HuH-7.5 (cell line): ENCODE data around the gene PPP6R3.

ENCODE experiments used
- DNase-seq: peaks from one replicate; pipeline ENCODE4 v3.0.0; 2011; ENCODE audit warnings: low spot score

Gene PPP6R3

DNA sequence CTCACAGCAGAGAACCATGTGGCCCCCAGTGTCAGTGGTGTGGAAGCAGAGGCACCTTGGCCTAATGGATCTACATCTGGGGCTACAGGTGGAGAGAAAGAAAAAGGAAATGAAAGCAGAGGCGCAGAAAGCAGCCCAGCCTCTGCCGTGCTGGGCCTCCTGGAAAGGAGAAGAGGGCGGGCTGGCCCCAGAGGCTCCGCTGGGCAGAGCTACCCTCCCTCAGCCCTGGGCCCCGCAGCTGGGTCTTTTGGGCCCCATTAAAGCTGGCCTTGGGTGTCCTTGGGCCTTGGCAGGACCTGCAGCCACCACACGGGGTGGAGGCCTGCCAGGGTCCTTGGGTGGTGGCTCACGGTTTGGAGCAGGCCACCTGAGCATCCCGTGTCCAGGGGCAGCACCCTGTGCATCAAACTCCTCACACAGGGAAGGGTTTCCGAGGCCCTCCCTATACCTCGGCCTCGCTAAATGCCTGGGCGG lies 192.2 kb downstream of the PPP6R3 start:
- DNase-seq: no peak

DNA sequence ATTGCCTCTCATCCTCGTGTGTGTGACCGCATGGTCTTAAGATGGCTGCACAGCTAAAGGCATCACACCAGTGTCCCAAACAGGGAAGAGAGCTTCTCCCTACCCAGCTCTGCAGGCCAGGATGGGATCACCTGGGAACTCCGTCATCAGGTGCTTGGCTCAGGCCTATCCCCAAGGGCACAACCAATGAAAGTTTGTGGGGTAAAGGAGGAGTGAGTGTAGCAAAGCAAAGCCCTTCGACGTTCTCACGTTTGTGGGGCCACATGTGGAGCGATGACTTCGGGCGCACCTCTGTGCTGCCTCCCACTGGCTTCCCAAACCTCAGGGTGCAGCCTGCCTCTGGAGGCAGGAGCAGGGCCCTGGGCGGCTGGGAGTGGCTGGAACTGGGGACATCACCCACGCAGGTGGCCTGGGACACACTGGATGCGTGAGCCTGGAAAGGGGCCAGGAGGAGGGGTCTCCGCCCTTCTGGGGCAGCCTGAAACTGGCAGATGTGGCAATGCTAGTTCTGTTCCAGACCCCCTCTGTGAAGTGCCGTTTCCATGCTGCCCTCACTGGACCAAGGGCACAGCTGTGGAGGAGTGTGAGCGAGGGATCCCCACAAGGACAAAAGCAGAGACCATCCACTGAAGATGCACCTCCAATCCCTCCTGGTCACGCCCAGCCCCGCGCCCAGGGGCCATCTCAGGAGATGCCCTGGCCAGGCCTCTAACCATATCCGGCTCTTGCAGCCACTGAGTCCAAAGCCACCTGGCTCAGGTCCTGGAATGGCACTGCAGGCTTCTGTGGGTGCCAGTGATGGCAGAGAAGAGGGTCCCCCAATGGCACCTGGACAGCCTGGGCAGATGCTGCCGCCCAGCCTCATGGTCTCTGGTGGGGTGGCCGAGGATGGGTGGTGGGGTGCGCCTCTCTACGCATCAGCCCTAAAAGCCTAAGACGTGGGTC lies 193.2 kb downstream of the PPP6R3 start:
- no peak for DNase-seq

DNA sequence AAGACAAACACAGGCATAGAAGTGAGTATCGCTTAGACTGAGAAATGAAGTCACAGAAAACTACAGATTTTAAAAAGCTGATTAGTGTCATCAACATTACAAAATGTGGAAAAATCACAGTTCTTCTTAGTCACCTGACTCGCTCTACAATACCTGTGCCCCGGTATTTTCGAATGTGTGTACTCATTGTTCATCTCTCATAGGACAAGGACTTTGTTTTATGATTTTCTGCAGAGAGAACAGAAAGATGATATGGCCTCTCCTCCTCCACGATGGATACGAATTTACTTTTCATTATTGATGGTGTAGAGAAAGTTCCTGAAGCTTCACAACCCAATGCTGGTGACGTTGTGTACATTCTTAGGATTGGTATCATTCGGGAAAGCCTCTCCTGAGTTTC lies 194.4 kb downstream of the PPP6R3 start:
- DNase-seq: no peak

- no peak for DNase-seq
Observed at GRCh38 chr11:68655406-68655805, 194.9 kb downstream of the PPP6R3 start.

- no peak for DNase-seq
Observed at GRCh38 chr11:68655806-68656205, 195.3 kb downstream of the PPP6R3 start.

DNA sequence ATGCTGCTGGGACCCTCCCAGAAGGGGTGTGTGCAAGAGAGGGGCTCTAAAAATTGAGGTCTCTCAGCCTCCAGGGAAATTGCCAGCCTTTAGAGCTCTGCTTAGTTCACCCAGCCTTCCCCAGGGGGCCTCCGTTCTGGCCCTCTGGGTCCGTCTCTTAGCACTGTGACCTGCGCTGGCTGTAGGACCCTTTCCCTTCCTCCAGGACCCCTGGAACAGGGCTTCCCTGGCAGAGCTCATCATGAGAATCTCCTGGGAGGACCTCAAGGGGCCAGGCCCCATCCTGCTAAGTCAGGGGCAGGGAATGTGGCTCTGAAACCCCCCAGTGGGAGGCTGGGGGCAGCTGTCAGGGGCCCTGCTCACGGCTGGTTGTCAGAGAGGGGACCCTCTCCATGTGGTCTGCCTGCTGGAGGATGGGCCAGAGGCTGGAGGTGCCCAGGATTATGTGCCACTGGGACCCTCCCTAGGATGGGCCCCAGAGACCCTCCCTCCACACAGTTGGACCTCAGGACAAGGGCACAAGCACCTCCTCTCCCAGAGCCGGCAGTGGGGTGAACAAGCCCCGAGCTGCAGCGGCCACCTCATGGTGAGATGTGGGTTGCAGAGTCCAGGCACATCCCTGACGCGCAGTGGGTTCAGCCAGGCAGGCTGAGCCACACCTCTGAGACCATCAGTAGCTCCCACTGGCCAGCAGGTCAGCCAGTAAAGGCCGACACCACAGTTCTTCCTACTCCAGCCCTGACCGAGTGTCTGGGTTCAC lies 196.6 kb downstream of the PPP6R3 start:
- no peak for DNase-seq

DNA sequence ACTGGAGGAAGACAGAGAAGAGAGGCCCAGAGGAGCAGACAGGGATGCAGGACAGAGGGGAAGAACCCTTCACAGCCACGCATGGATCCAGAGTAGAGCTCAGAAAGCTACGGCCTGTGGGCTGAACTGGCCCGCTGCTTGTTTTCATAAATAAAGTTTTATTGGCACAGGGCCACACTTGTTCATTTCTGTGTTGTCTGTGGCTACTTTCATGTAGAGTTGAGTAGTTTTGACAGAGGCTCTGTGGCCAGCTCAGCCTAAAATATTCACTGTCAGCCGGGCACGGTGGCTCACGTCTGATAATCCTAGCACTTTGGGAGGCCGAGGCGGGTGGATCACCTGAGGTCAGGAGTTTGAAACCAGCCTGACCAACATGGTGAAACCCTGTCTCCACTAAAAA lies 197.5 kb downstream of the PPP6R3 start:
- DNase-seq: no peak

DNA sequence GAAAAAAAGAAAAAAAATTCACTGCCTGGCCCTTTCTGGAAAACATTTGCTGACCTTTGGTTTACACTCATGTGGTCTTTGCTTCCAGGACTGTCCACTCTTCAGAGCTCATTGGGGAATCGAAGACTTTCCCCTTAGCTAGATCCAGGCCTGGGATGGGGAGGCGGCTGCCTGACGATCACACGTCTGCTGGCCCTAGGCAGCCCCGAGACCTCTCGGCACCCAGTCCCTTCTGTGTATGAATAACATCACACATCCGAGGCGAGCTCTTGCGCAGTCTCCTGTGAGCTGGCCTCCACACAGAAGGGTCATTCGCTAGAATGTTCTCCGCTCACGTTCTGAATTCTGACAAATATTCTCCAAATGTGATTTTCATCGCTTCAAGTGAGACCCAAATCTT lies 198.1 kb downstream of the PPP6R3 start:
- no peak for DNase-seq

GRCh38 chr11:68659158-68659921 lies 198.8 kb downstream of the PPP6R3 start:
- no peak for DNase-seq

DNA sequence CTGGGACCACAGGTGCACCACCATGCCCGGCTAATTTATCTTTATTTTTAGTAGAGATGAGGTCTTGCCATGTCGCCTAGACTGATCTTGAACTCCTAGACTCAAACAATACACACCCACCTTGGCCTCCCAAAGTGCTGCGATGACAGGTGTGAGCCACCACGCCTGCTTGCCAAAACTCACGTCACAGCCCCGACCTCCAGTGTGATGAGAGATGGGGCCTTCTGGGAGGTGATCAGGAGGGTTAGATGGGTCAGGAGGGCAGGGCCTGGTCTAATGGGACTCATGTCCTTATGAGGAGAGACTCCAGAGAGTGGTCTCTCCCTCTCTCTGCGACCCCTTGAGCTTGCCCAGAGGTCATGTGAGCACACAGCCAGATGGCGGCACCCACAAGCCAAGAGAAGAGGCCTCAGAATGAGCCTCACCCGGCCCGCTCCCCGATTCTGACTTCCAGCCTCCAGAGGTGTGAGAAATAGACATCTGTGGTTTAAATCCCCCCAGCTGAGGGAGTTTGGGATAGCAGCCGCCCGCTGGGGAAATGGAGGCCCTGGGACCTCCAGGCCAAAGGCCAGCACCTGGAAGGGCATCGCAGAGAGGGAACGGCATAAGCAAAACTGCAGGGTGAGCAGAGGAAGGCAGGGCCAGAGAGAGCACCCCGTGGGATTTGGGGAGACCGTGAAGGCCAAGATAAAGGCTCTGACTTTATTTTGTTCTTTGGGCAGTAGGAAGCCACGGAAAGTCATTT lies 199.7 kb downstream of the PPP6R3 start:
- DNase-seq: no peak

DNA sequence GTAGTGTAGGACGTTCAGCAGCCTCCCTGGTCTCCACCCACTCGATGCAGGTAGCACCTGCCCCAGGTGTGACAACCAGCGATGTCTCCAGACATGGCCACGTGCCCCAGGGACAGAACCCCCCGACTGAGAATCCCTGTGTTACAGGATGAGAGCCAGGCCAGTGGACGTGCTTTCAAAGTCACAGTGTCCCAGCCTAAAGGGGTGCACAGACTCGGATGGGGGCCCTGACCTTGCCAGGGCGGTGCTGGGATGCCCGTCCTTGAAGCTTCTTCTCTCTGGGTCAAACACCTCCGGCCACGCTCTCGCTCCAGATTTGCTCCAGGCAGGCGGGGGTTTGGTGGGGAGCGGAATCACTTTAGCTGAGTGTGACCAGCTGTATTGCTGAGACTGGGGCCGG lies 200.5 kb downstream of the PPP6R3 start:
- no peak for DNase-seq

- no peak for DNase-seq
Observed at GRCh38 chr11:68661697-68662603, 201.4 kb downstream of the PPP6R3 start.

GRCh38 chr11:68663482-68664010 lies 203.0 kb downstream of the PPP6R3 start:
- no peak for DNase-seq

DNA sequence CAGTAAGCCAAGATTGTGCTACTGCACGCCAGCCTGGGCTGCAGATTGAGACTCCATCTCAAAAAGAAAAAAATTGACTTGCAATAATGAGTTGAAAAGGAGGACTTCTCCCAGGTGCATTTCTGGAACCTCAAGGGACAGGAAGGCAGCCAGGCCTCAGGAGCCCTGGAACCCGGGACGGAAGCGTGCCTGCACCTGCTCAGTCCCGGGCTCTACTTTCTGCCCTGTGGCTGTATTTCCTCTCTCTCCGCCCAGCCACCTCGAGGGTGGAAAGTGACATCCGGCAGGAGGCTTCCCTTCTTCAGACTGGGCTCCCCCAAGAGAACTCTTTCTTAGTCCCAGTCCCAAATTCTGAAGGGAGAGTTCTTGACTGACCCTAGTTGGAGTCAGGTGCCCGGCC lies 203.6 kb downstream of the PPP6R3 start:
- DNase-seq: no peak

DNA sequence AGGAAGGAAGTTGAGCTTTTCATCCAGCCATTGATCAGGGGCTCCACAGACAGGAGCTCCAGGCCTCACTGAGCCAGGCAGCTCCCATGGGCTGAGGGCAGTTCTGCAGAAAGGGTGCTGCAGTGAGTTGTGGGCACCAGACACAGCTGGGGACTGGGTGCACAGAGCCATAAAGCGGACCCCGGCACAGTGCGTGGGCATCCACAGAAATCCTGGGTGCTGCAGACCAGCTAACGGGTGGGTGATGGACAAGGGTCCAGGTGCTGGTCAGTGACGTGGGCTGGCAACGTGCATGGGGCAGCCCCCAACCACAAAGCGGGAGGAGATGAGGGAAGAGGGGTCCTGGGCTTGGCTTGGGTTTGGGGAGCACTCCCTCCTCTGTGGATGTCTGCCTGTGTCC lies 204.4 kb downstream of the PPP6R3 start:
- no peak for DNase-seq
